ENCODE results near the gene NDRG2.

- no peak for TF ChIP-seq CTCF (IDR thresholded peaks at IDR 0.05; ENCODE audit: low read depth, low read length)
- TF ChIP-seq MAX (IDR thresholded peaks at IDR 0.05; ENCODE audit: low read depth, low read length): no peak
- no peak for TF ChIP-seq POLR2A (IDR thresholded peaks at IDR 0.05; ENCODE audit: extremely low read depth, insufficient read length)
Observed at GRCh38 chr14:21011136-21011535, 13.7 kb downstream of the NDRG2 start.
